ENCODE data around the gene ABLIM1. TPM values are rescaled to one million over a fixed set of nuclear protein-coding genes. Genes with fewer than 3 reads are reported as not detected.

Gene ABLIM1
- total RNA-seq, 6 experiments from 2014 or later, result 38.8 to 76.5 (median 50.6) TPM

- Histone ChIP-seq H3K4me3 (no peak overlapping the region), H3K27me3 (no peaks in the 10 kb centered on the region), H3K9me3 (no peaks in the 10 kb centered on the region), H3K4me1 (no peaks in the 10 kb centered on the region), H3K27ac (no peak overlapping the region), H3K36me3 (no peaks in the 10 kb centered on the region)
- TF ChIP-seq CTCF (IDR thresholded peaks at IDR 0.05) (no peak), POLR2A (IDR thresholded peaks at IDR 0.05) (no peak)
- intact Hi-C loops (cut with DNase I), result no loop called here
- DNase-seq (no peak), ATAC-seq (no peak)
Observed at GRCh38 chr10:114590993-114591392, 67.1 kb downstream of the ABLIM1 start.

GRCh38 chr10:114584419-114584818 is 73.7 kb downstream of the ABLIM1 start:
- intact Hi-C loops (cut with DNase I), result no loop called here
- 95% methylated on average over 2 of the region's 2 CpGs for WGBS (ENCODE audit: insufficient coverage, low coverage, low lambda C conversion rate, missing lambda C conversion rate)
- no peaks in the 10 kb centered on the region for H3K27me3 ChIP-seq
- no peak for DNase-seq
- TF ChIP-seq POLR2A (IDR thresholded peaks at IDR 0.05), result no peak
- no peak for TF ChIP-seq CTCF (IDR thresholded peaks at IDR 0.05)
- no peaks in the 10 kb centered on the region for H3K9me3 ChIP-seq
- no peak overlapping the region for H3K27ac ChIP-seq
- no peaks in the 10 kb centered on the region for H3K36me3 ChIP-seq
- H3K4me3 ChIP-seq, result no peak overlapping the region
- no peaks in the 10 kb centered on the region for H3K4me1 ChIP-seq
- no peak for ATAC-seq

- Histone ChIP-seq H3K36me3 (no peaks in the 10 kb centered on the region), H3K27ac (no peak overlapping the region), H3K4me3 (no peak overlapping the region), H3K4me1 (peaks cover 0 to 18% (median 10%) of the 10 kb centered on the region in 4 donors), H3K27me3 (no peaks in the 10 kb centered on the region), H3K9me3 (no peaks in the 10 kb centered on the region)
- DNase-seq, result no peak
- TF ChIP-seq POLR2A (IDR thresholded peaks at IDR 0.05) (no peak), CTCF (IDR thresholded peaks at IDR 0.05) (no peak)
- intact Hi-C loops (cut with DNase I), result no loop called here
- 75% methylated on average over 1 of the region's 1 CpG for WGBS (ENCODE audit: insufficient coverage, low coverage, low lambda C conversion rate, missing lambda C conversion rate)
- no peak for ATAC-seq
Observed at GRCh38 chr10:114581071-114581470, 77.0 kb downstream of the ABLIM1 start.

GRCh38 chr10:114577133-114577532 is 80.9 kb downstream of the ABLIM1 start:
- Histone ChIP-seq H3K36me3 (no peaks in the 10 kb centered on the region), H3K4me1 (peaks cover 0 to 56% (median 19%) of the 10 kb centered on the region in 4 donors), H3K27ac (peak overlapping the region; percentile 81 to 96 (median 89)), H3K27me3 (no peaks in the 10 kb centered on the region), H3K9me3 (no peaks in the 10 kb centered on the region), H3K4me3 (no peak overlapping the region)
- no peak for TF ChIP-seq POLR2A (IDR thresholded peaks at IDR 0.05)
- no peak for TF ChIP-seq CTCF (IDR thresholded peaks at IDR 0.05)
- WGBS (ENCODE audit: insufficient coverage, low coverage, low lambda C conversion rate, missing lambda C conversion rate), result 16% methylated on average over 1 of the region's 1 CpG
- ATAC-seq, result peak; percentile 53 to 69 (median 58)
- intact Hi-C loops (cut with DNase I), result no loop called here
- DNase-seq, result peak in 1 of 3 donors; percentile 55

- peaks cover 0 to 60% (median 21%) of the 10 kb centered on the region in 4 donors for H3K4me1 ChIP-seq
- TF ChIP-seq CTCF (IDR thresholded peaks at IDR 0.05) (no peak), POLR2A (IDR thresholded peaks at IDR 0.05) (no peak)
- 60% methylated on average over 3 of the region's 3 CpGs for WGBS (ENCODE audit: insufficient coverage, low coverage, low lambda C conversion rate, missing lambda C conversion rate)
- H3K9me3 ChIP-seq, result no peaks in the 10 kb centered on the region
- no peaks in the 10 kb centered on the region for H3K36me3 ChIP-seq
- intact Hi-C loops (cut with DNase I), result no loop called here
- peak in 2 of 4 donors; percentile 3 for ATAC-seq
- H3K4me3 ChIP-seq, result no peak overlapping the region
- H3K27ac ChIP-seq, result peak overlapping the region; percentile 81 to 96 (median 89)
- no peak for DNase-seq
- H3K27me3 ChIP-seq, result no peaks in the 10 kb centered on the region
Observed at GRCh38 chr10:114576716-114577115, 81.4 kb downstream of the ABLIM1 start.
